Measurements from ENCODE around the gene ADAM15.

- TF ChIP-seq, protein P1, sequence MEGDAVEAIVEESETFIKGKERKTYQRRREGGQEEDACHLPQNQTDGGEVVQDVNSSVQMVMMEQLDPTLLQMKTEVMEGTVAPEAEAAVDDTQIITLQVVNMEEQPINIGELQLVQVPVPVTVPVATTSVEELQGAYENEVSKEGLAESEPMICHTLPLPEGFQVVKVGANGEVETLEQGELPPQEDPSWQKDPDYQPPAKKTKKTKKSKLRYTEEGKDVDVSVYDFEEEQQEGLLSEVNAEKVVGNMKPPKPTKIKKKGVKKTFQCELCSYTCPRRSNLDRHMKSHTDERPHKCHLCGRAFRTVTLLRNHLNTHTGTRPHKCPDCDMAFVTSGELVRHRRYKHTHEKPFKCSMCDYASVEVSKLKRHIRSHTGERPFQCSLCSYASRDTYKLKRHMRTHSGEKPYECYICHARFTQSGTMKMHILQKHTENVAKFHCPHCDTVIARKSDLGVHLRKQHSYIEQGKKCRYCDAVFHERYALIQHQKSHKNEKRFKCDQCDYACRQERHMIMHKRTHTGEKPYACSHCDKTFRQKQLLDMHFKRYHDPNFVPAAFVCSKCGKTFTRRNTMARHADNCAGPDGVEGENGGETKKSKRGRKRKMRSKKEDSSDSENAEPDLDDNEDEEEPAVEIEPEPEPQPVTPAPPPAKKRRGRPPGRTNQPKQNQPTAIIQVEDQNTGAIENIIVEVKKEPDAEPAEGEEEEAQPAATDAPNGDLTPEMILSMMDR (IDR thresholded peaks at IDR 0.05): no peak
- TF ChIP-seq EP300 (IDR thresholded peaks at IDR 0.05) (no peak), POLR2A (IDR thresholded peaks at IDR 0.05) (no peak)
Observed at GRCh38 chr1:155011004-155011416, 40.1 kb upstream of the ADAM15 start.
